ENCODE data around the gene DOCK3. TPM values are rescaled to one million over a fixed set of nuclear protein-coding genes. Genes with fewer than 3 reads are reported as not detected.

DOCK3 gene
- total and polyA plus RNA-seq, 2 of the 4 experiments (the other 2 are of a cell fraction): under 0.01 to 0.12 TPM

DNA sequence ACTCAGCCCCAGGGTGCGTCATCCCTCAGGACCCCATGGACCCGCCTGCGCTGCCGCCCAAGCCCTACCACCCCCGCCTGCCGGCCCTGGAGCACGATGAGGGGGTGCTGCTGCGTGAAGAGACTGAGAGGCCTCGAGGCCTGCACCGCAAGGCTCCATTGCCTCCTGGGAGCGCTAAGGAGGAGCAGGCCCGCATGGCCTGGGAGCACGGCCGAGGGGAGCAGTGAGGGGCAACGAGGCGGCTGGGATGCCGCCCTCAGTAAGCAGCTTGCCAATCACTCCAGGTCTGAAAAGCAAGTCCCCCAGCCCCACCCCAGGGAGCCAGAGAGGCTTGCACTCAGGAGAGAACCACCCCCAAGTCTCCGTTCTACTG lies 706.6 kb downstream of the DOCK3 start:
- ChIA-PET POLR2A (ENCODE audit: unreplicated experiment) (no interaction called here), CTCF (no interaction called here)
- Histone ChIP-seq H3K9ac (ENCODE audit: low read depth, low read length) (no peak overlapping the region), H3K14ac (replicated peaks; ENCODE audit: low read depth, low read length) (no peak overlapping the region), H3K27me3 (ENCODE audit: control insufficient read depth, insufficient read depth, low read length) (peaks cover 6% of the 10 kb centered on the region), H3K4ac (ENCODE audit: low read depth, low read length) (no peak overlapping the region), H2AFZ (replicated peaks; ENCODE audit: low read length, poor library complexity) (no peak overlapping the region), H3K4me3 (ENCODE audit: insufficient read depth, low read depth, low read length) (no peak overlapping the region), H4K91ac (ENCODE audit: insufficient read depth, low read depth, low read length) (no peak overlapping the region), H3K9me1 (ENCODE audit: insufficient read depth, low read length) (no peaks in the 10 kb centered on the region), H2BK120ac (ENCODE audit: low read depth, low read length) (no peak overlapping the region), H2BK15ac (ENCODE audit: low read depth, low read length) (no peak overlapping the region), H4K8ac (ENCODE audit: low read depth in 2 of 2, low read length in 2 of 2) (no peak overlapping the region), H3K56ac (ENCODE audit: extremely low read depth, insufficient read depth, low read length) (no peak overlapping the region), H4K20me1 (ENCODE audit: insufficient read depth, low read length) (peaks cover 4% of the 10 kb centered on the region; the same call in 1 of the 2 replicates), H2BK20ac (ENCODE audit: low read depth, low read length) (no peak overlapping the region), H4K5ac (ENCODE audit: low read depth, low read length) (no peak overlapping the region), H3K4me1 (ENCODE audit: control insufficient read depth, insufficient read depth, low read length) (peaks cover 2% of the 10 kb centered on the region; the same call in 1 of the 2 replicates), H3K18ac (ENCODE audit: low read depth, low read length) (no peak overlapping the region), H3K9me3 (ENCODE audit: control insufficient read depth, insufficient read depth, low read length) (no peaks in the 10 kb centered on the region), H3K79me1 (ENCODE audit: low read depth in 1 of 2, low read length in 2 of 2) (peaks cover 16 to 23% of the 10 kb centered on the region in 2 experiments), H3K36me3 (ENCODE audit: control insufficient read depth, insufficient read depth, low read length) (no peaks in the 10 kb centered on the region; the same call in 1 of the 2 replicates), H3K4me2 (ENCODE audit: low read depth, low read length) (no peak overlapping the region), H3K27ac (ENCODE audit: insufficient read depth, low read length) (no peak overlapping the region), H2BK5ac (ENCODE audit: low read depth, low read length, poor library complexity, severe bottlenecking) (no peak overlapping the region), H2AK5ac (ENCODE audit: low read depth, low read length) (no peak overlapping the region), H2AK9ac (replicated peaks; ENCODE audit: low read depth, low read length, poor library complexity) (no peak overlapping the region), H3K23ac (ENCODE audit: low read depth, low read length) (no peak overlapping the region)
- intact Hi-C loops (cut with micrococcal nuclease) (no loop called here), in situ Hi-C loops (cut with MboI; ENCODE audit: low sequenced_read_pairs) (loop anchor here (25.0 kb wide), 2 partner anchors 556 to 1044 kb away; partner anchors contain the start of genes PARP3, RASSF1, RRP9 and TUSC2), dilution Hi-C loops (cut with HindIII; ENCODE audit: low sequenced_read_pairs, unreplicated experiment) (no loop called here)
- BruUV-seq (replicated peaks): no TSS peak
- ATAC-seq (ENCODE audit: low read depth): no peak
- 95% methylated on average over 9 of the region's 18 CpGs; no CpG with 5 or more reads in 1 of the 2 experiments for WGBS, 2 experiments (ENCODE audit: extremely low coverage in 2 of 2, insufficient read length in 1 of 2)
- TF ChIP-seq CEBPB (IDR thresholded peaks at IDR 0.05; ENCODE audit: low read depth, low read length) (no peak), MAZ (IDR thresholded peaks at IDR 0.05; ENCODE audit: borderline replicate concordance, low read depth, low read length) (no peak), CHD1 (IDR thresholded peaks at IDR 0.05; ENCODE audit: low read depth, low read length) (no peak), RAD21 (IDR thresholded peaks at IDR 0.05; ENCODE audit: low read length) (no peak), MAFK (IDR thresholded peaks at IDR 0.05; ENCODE audit: low read depth, low read length) (no peak), RCOR1 (IDR thresholded peaks at IDR 0.05; ENCODE audit: insufficient replicate concordance, low read length) (no peak)
- DNase-seq: no peak

Measured in IMR-90 (cell line).